Neural crest cell (in vitro differentiated cells): ENCODE data around the gene ATP4A. TPM values are rescaled to one million over a fixed set of nuclear protein-coding genes. Genes with fewer than 3 reads are reported as not detected.

Experiments
- DNase-seq: peaks from one replicate; pipeline ENCODE4 v3.0.0; 2021; ENCODE audit warnings: low read depth, mixed read lengths, low spot score
- H3K27ac Mint-ChIP-seq: one replicate; pipeline ENCODE4 v1.8.0; 2021; ENCODE audit warnings: mild to moderate bottlenecking, mixed read lengths; ENCODE audit not compliant: unreplicated experiment
- H3K27me3 Mint-ChIP-seq: 2 replicates; pipeline ENCODE4 v1.8.0; 2021; ENCODE audit warnings: low read depth, mild to moderate bottlenecking, mixed read lengths
- H3K36me3 Mint-ChIP-seq: 2 replicates; pipeline ENCODE4 v1.8.0; 2021; ENCODE audit warnings: low read depth, mild to moderate bottlenecking, mixed read lengths
- H3K4me1 Mint-ChIP-seq: 2 replicates; pipeline ENCODE4 v1.8.0; 2021; ENCODE audit warnings: mixed read lengths
- H3K4me3 Mint-ChIP-seq: one replicate; pipeline ENCODE4 v1.8.0; 2021; ENCODE audit warnings: mild to moderate bottlenecking, mixed read lengths
- H3K9me3 Mint-ChIP-seq: 2 replicates; pipeline ENCODE4 v1.8.0; 2021; ENCODE audit warnings: mixed read lengths
- CTCF ChIP-seq: fragments of 200-600 bp; sonication (generic); conservative IDR thresholded peaks from 2 replicates; pipeline ENCODE4 v1.5.0; 2021; ENCODE audit warnings: antibody characterized with exemption, mild to moderate bottlenecking
- total RNA-seq: library from RNA; stranded (reverse); gene quantifications from 2 replicates; pipeline ENCODE4 v1.2.1, GENCODE V29; 2021

ATP4A gene
- total RNA-seq, 1 donor from 2014 or later = not detected

GRCh38 chr19:35544110-35544802 is 19.2 kb downstream of the ATP4A start:
- no peak overlapping the region for H3K27ac Mint-ChIP-seq
- H3K27me3 Mint-ChIP-seq = no peaks in the 10 kb centered on the region
- peaks cover 27% of the 10 kb centered on the region for H3K4me1 Mint-ChIP-seq
- no peak for TF ChIP-seq CTCF
- DNase-seq = no peak
- peak overlapping the region; percentile 97 for H3K4me3 Mint-ChIP-seq
- peaks cover 5% of the 10 kb centered on the region for H3K36me3 Mint-ChIP-seq
- H3K9me3 Mint-ChIP-seq = no peaks in the 10 kb centered on the region

GRCh38 chr19:35543280-35544109 is 20.0 kb downstream of the ATP4A start:
- no peak overlapping the region for H3K27ac Mint-ChIP-seq
- H3K4me1 Mint-ChIP-seq = peaks cover 22% of the 10 kb centered on the region
- H3K4me3 Mint-ChIP-seq = peak overlapping the region; percentile 97
- H3K27me3 Mint-ChIP-seq = no peaks in the 10 kb centered on the region
- DNase-seq = no peak
- no peak for TF ChIP-seq CTCF
- no peaks in the 10 kb centered on the region for H3K9me3 Mint-ChIP-seq
- peaks cover 5% of the 10 kb centered on the region for H3K36me3 Mint-ChIP-seq

GRCh38 chr19:35542209-35542608 is 21.2 kb downstream of the ATP4A start:
- H3K27me3 Mint-ChIP-seq = no peaks in the 10 kb centered on the region
- peaks cover 21% of the 10 kb centered on the region for H3K4me1 Mint-ChIP-seq
- peaks cover 5% of the 10 kb centered on the region for H3K36me3 Mint-ChIP-seq
- DNase-seq = no peak
- H3K4me3 Mint-ChIP-seq = peak overlapping the region; percentile 61
- H3K27ac Mint-ChIP-seq = no peak overlapping the region
- H3K9me3 Mint-ChIP-seq = no peaks in the 10 kb centered on the region
- no peak for TF ChIP-seq CTCF

GRCh38 chr19:35540356-35540927 is 23.0 kb downstream of the ATP4A start:
- peak overlapping the region; percentile 31 for H3K4me3 Mint-ChIP-seq
- no peak for DNase-seq
- H3K9me3 Mint-ChIP-seq = no peaks in the 10 kb centered on the region
- no peaks in the 10 kb centered on the region for H3K27me3 Mint-ChIP-seq
- H3K27ac Mint-ChIP-seq = no peak overlapping the region
- TF ChIP-seq CTCF = no peak
- H3K4me1 Mint-ChIP-seq = peaks cover 8% of the 10 kb centered on the region
- H3K36me3 Mint-ChIP-seq = peaks cover 5% of the 10 kb centered on the region

GRCh38 chr19:35539850-35540249 is 23.6 kb downstream of the ATP4A start:
- no peak for DNase-seq
- TF ChIP-seq CTCF = no peak
- Mint-ChIP-seq H3K27me3 (no peaks in the 10 kb centered on the region), H3K9me3 (no peaks in the 10 kb centered on the region), H3K27ac (no peak overlapping the region), H3K4me3 (no peak overlapping the region), H3K4me1 (peaks cover 7% of the 10 kb centered on the region), H3K36me3 (peaks cover 5% of the 10 kb centered on the region)
